GM12864 (cell line): ENCODE measurements around the gene REL.
A peak's percentile ranks its signal among the peaks of the same experiment; 100 is the strongest.

Experiments
- DNase-seq: peaks from one replicate; pipeline ENCODE4 v3.0.0-alpha.2; 2011; ENCODE audit warnings: low read depth
- H3K4me3 ChIP-seq: 2 replicates; pipeline ENCODE4 v1.5.1; 2011; ENCODE audit warnings: mild to moderate bottlenecking, low read depth, low read length, control low read depth
- CTCF ChIP-seq: IDR thresholded peaks from 2 replicates; pipeline ENCODE4 v1.5.1; 2011; ENCODE audit warnings: low read depth, mild to moderate bottlenecking, moderate library complexity, low read length, control low read depth, inconsistent platforms; ENCODE audit errors: missing control alignments

Gene REL

GRCh38 chr2:60881047-60881932 is at the start of gene REL:
Gene REL (plus strand): TSS chr2:60881574. CDS start chr2:60881841, 267 bp downstream.
- TF ChIP-seq CTCF = no peak
- peak; percentile 71 for DNase-seq
- H3K4me3 ChIP-seq = peak within 1 kb of the TSS; percentile 99

GRCh38 chr2:60831921-60832320 is 49.5 kb upstream of the REL start:
- no peak for TF ChIP-seq CTCF
- no peak for DNase-seq
- H3K4me3 ChIP-seq = no peak overlapping the region

GRCh38 chr2:60832621-60833020 is 48.8 kb upstream of the REL start:
- no peak overlapping the region for H3K4me3 ChIP-seq
- no peak for DNase-seq
- TF ChIP-seq CTCF = no peak

- no peak for TF ChIP-seq CTCF
- H3K4me3 ChIP-seq = no peak overlapping the region
- peak; percentile 55 for DNase-seq
These were observed 47.1 kb upstream of the REL start for GRCh38 chr2:60834270-60834717.

- no peak overlapping the region for H3K4me3 ChIP-seq
- TF ChIP-seq CTCF = no peak
- DNase-seq = no peak
These were observed 44.9 kb upstream of the REL start for GRCh38 chr2:60836491-60836890.

GRCh38 chr2:60837123-60837522 is 44.3 kb upstream of the REL start:
- no peak for TF ChIP-seq CTCF
- no peak overlapping the region for H3K4me3 ChIP-seq
- DNase-seq = peak; percentile 64

- no peak for DNase-seq
- H3K4me3 ChIP-seq = no peak overlapping the region
- TF ChIP-seq CTCF = no peak
These were observed 42.9 kb upstream of the REL start for GRCh38 chr2:60838481-60838880.
